ENCODE results near the gene ATPAF2. TPM values are rescaled to one million over a fixed set of nuclear protein-coding genes. Genes with fewer than 3 reads are reported as not detected.

The ATPAF2 gene
- total RNA-seq, 1 experiment from 2014 or later, result 40.5 TPM

- no peaks in the 10 kb centered on the region for H4K20me1 ChIP-seq (ENCODE audit: low read length)
- no peak for TF ChIP-seq CTCF (conservative IDR thresholded peaks at IDR 0.05; ENCODE audit: low read depth, low read length)
- no peak for TF ChIP-seq EZH2 (IDR thresholded peaks at IDR 0.05; ENCODE audit: low read length, unreplicated experiment)
- TF ChIP-seq EZH2phosphoT487 (IDR thresholded peaks at IDR 0.05; ENCODE audit: borderline replicate concordance, low read length), result no peak
- no peak overlapping the region for H2AFZ ChIP-seq (ENCODE audit: low read length)
- no peaks in the 10 kb centered on the region for H3K9me3 ChIP-seq (ENCODE audit: low read length)
- ChIA-PET POLR2A (ENCODE audit: unreplicated experiment) (no interaction called here), CTCF (no interaction called here)
- ATAC-seq, result no peak
- no peak overlapping the region for H3K27ac ChIP-seq (ENCODE audit: low read length)
- no peaks in the 10 kb centered on the region for H3K27me3 ChIP-seq (ENCODE audit: low read length)
- no peaks in the 10 kb centered on the region for H3K79me2 ChIP-seq (ENCODE audit: low read length)
- H3F3A ChIP-seq (ENCODE audit: low read length, unreplicated experiment), result no peaks in the 10 kb centered on the region
- H3K4me2 ChIP-seq (ENCODE audit: low read length), result no peak overlapping the region
- H3K9me2 ChIP-seq (replicated peaks; ENCODE audit: low read length), result no peaks in the 10 kb centered on the region
- intact Hi-C loops (cut with micrococcal nuclease), result no loop called here
- no peak overlapping the region for H3K9ac ChIP-seq (ENCODE audit: low read length)
- H3K4me3 ChIP-seq (ENCODE audit: low read length), result no peak overlapping the region
- no TSS peak for BruUV-seq (replicated peaks)
- DNase-seq, result no peak
- no peaks in the 10 kb centered on the region for H3K36me3 ChIP-seq (ENCODE audit: low read depth, low read length)
- peaks cover 32% of the 10 kb centered on the region for H3K4me1 ChIP-seq (ENCODE audit: insufficient read depth, low read length)
These were observed 51.6 kb downstream of the ATPAF2 start for GRCh38 chr17:17987187-17987896.

- H3K9me3 ChIP-seq (ENCODE audit: low read length), result no peaks in the 10 kb centered on the region
- peak; percentile 59 for TF ChIP-seq CTCF (conservative IDR thresholded peaks at IDR 0.05; ENCODE audit: low read depth, low read length)
- TF ChIP-seq EZH2phosphoT487 (IDR thresholded peaks at IDR 0.05; ENCODE audit: borderline replicate concordance, low read length), result no peak
- H3F3A ChIP-seq (ENCODE audit: low read length, unreplicated experiment), result no peaks in the 10 kb centered on the region
- no peak for ATAC-seq
- intact Hi-C loops (cut with micrococcal nuclease), result no loop called here
- no peak overlapping the region for H3K4me3 ChIP-seq (ENCODE audit: low read length)
- no peak overlapping the region for H3K9ac ChIP-seq (ENCODE audit: low read length)
- no peak overlapping the region for H3K4me2 ChIP-seq (ENCODE audit: low read length)
- BruUV-seq (replicated peaks), result no TSS peak
- no peaks in the 10 kb centered on the region for H3K79me2 ChIP-seq (ENCODE audit: low read length)
- no peak overlapping the region for H2AFZ ChIP-seq (ENCODE audit: low read length)
- H3K36me3 ChIP-seq (ENCODE audit: low read depth, low read length), result no peaks in the 10 kb centered on the region
- H3K9me2 ChIP-seq (replicated peaks; ENCODE audit: low read length), result no peaks in the 10 kb centered on the region
- peaks cover 24% of the 10 kb centered on the region for H3K4me1 ChIP-seq (ENCODE audit: insufficient read depth, low read length)
- ChIA-PET CTCF (no interaction called here), POLR2A (ENCODE audit: unreplicated experiment) (no interaction called here)
- H4K20me1 ChIP-seq (ENCODE audit: low read length), result no peaks in the 10 kb centered on the region
- H3K27me3 ChIP-seq (ENCODE audit: low read length), result no peaks in the 10 kb centered on the region
- DNase-seq, result no peak
- H3K27ac ChIP-seq (ENCODE audit: low read length), result no peak overlapping the region
These were observed 53.4 kb downstream of the ATPAF2 start for GRCh38 chr17:17985555-17985954.

GRCh38 chr17:17985153-17985552, 53.8 kb downstream of the ATPAF2 start:
- ATAC-seq (no peak), DNase-seq (no peak)
- Histone ChIP-seq H3K4me2 (ENCODE audit: low read length) (no peak overlapping the region), H3K9ac (ENCODE audit: low read length) (no peak overlapping the region), H3F3A (ENCODE audit: low read length, unreplicated experiment) (no peaks in the 10 kb centered on the region), H3K4me1 (ENCODE audit: insufficient read depth, low read length) (peaks cover 20% of the 10 kb centered on the region), H2AFZ (ENCODE audit: low read length) (no peak overlapping the region), H3K27me3 (ENCODE audit: low read length) (no peaks in the 10 kb centered on the region), H3K79me2 (ENCODE audit: low read length) (no peaks in the 10 kb centered on the region), H4K20me1 (ENCODE audit: low read length) (no peaks in the 10 kb centered on the region), H3K36me3 (ENCODE audit: low read depth, low read length) (no peaks in the 10 kb centered on the region), H3K9me2 (replicated peaks; ENCODE audit: low read length) (no peaks in the 10 kb centered on the region), H3K9me3 (ENCODE audit: low read length) (no peaks in the 10 kb centered on the region), H3K4me3 (ENCODE audit: low read length) (no peak overlapping the region), H3K27ac (ENCODE audit: low read length) (no peak overlapping the region)
- intact Hi-C loops (cut with micrococcal nuclease), result no loop called here
- no TSS peak for BruUV-seq (replicated peaks)
- ChIA-PET POLR2A (ENCODE audit: unreplicated experiment) (no interaction called here), CTCF (no interaction called here)
- TF ChIP-seq EZH2 (IDR thresholded peaks at IDR 0.05; ENCODE audit: low read length, unreplicated experiment), result no peak
- no peak for TF ChIP-seq EZH2phosphoT487 (IDR thresholded peaks at IDR 0.05; ENCODE audit: borderline replicate concordance, low read length)
- no peak for TF ChIP-seq CTCF (conservative IDR thresholded peaks at IDR 0.05; ENCODE audit: low read depth, low read length)
